ENCODE results near the gene RO60.
"Not testable (repeated sequence)": the region's sequence is repeated elsewhere in the genome, so short reads cannot be mapped to it uniquely, and the experiment has no call there.

DNA sequence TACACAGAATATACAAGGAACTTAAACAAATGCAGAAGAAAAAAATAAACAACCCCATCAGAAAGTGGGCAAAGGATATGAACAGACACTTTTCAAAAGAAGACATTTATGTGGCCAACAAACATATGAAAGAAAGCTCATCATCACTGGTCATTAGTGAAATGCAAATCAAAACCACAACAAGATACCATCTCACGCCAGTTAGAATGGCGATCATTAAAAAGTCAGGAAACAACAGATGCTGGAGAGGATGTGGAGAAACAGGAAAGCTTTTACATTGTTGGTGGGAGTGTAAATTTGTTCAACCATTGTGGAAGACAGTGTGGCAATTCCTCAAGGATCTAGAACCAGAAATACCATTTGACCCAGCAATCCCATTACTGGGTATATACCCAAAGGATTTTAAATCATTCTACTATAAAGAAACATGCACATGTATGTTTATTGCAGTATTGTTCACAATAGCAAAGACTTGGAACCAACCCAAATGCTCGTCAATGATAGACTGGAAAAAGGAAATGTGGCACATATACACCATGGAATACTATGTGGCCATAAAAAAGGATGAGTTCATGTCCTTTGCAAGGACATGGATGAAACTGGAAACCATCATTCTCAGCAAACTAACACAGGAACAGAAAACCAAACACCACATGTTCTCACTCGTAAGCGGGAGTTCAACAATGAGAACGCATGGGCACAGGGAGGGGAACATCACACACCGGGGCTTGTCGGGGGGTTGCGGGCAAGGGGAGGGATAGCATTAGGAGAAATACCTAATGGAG lies 26.6 kb upstream of the RO60 start:
- TF ChIP-seq, protein P1, sequence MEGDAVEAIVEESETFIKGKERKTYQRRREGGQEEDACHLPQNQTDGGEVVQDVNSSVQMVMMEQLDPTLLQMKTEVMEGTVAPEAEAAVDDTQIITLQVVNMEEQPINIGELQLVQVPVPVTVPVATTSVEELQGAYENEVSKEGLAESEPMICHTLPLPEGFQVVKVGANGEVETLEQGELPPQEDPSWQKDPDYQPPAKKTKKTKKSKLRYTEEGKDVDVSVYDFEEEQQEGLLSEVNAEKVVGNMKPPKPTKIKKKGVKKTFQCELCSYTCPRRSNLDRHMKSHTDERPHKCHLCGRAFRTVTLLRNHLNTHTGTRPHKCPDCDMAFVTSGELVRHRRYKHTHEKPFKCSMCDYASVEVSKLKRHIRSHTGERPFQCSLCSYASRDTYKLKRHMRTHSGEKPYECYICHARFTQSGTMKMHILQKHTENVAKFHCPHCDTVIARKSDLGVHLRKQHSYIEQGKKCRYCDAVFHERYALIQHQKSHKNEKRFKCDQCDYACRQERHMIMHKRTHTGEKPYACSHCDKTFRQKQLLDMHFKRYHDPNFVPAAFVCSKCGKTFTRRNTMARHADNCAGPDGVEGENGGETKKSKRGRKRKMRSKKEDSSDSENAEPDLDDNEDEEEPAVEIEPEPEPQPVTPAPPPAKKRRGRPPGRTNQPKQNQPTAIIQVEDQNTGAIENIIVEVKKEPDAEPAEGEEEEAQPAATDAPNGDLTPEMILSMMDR (IDR thresholded peaks at IDR 0.05) = not testable (repeated sequence)
- TF ChIP-seq REST (IDR thresholded peaks at IDR 0.05; ENCODE audit: insufficient read depth in 1 of 2, low read depth in 2 of 2, low read length in 1 of 2); POLR2AphosphoS5 (IDR thresholded peaks at IDR 0.05; ENCODE audit: low read depth, low read length); SIN3A (IDR thresholded peaks at IDR 0.05; ENCODE audit: borderline replicate concordance, insufficient read depth, low read depth, low read length): not testable (repeated sequence)
